Measurements from ENCODE around the gene HOGA1. TPM values are rescaled to one million over a fixed set of nuclear protein-coding genes. Genes with fewer than 3 reads are reported as not detected.
"Not testable (repeated sequence)": the region's sequence is repeated elsewhere in the genome, so short reads cannot be mapped to it uniquely, and the experiment has no call there.

HOGA1 gene
- total RNA-seq, 4 donors from 2014 or later, result 0.80 to 6.2 (median 4.0) TPM

DNA sequence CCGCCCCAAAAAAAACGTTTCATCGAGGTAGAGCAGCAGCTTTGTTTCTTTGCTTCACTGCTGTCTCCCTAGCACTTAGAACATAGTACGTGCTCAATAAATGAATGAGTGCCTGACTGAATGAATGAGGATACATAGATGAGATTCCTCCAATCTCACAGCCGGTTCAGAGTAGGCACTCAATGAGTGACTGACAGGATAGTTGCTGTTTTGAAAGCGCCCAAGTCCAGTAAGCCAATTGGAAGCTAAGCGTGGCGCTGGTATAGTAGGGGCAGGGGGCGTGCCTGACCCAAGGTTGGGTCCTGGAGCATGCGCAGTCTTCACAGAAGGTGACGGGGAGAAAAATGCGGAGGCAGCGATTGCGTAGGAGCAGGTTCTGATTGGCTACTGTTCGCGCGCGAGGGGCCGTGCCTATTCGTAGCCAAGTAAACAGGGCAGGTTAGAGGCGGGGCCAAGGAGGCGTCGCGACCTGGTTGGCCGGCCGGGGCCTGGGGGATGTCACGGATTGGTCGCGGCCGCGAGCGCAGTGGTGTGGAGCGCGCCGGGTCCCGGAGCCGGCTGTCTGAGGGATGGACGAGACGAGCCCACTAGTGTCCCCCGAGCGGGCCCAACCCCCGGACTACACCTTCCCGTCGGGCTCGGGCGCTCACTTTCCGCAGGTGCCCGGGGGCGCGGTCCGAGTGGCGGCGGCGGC lies 56.1 kb downstream of the HOGA1 start, which contains the start of gene PI4K2A:
Gene PI4K2A, plus strand, starts transcription at position 498 of the 694 bp plus-strand sequence. Its CDS starts 72 bp downstream, at position 570.
- 6% methylated on average over 12 of the region's 54 CpGs for WGBS
- no peaks in the 10 kb centered on the region for H3K27me3 ChIP-seq
- no peaks in the 10 kb centered on the region for H3K9me3 ChIP-seq
- H3K4me1 ChIP-seq, result peaks cover 23% of the 10 kb centered on the region
- TF ChIP-seq, protein P1, sequence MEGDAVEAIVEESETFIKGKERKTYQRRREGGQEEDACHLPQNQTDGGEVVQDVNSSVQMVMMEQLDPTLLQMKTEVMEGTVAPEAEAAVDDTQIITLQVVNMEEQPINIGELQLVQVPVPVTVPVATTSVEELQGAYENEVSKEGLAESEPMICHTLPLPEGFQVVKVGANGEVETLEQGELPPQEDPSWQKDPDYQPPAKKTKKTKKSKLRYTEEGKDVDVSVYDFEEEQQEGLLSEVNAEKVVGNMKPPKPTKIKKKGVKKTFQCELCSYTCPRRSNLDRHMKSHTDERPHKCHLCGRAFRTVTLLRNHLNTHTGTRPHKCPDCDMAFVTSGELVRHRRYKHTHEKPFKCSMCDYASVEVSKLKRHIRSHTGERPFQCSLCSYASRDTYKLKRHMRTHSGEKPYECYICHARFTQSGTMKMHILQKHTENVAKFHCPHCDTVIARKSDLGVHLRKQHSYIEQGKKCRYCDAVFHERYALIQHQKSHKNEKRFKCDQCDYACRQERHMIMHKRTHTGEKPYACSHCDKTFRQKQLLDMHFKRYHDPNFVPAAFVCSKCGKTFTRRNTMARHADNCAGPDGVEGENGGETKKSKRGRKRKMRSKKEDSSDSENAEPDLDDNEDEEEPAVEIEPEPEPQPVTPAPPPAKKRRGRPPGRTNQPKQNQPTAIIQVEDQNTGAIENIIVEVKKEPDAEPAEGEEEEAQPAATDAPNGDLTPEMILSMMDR (IDR thresholded peaks at IDR 0.05), result no peak
- TF ChIP-seq POLR2A (IDR thresholded peaks at IDR 0.05), result peak in 1 of 2 donors; percentile 92
- peak in 1 of 3 donors; percentile 35 for TF ChIP-seq POLR2AphosphoS5 (IDR thresholded peaks at IDR 0.05)
- no peak for TF ChIP-seq EP300 (IDR thresholded peaks at IDR 0.05)
- DNase-seq (ENCODE audit: low spot score in 2 of 2), result peak; percentile 100
- peak within 1 kb of the TSS; percentile 83 for H3K27ac ChIP-seq
- H3K36me3 ChIP-seq, result peaks cover 7% of the 10 kb centered on the region
- peak within 1 kb of the TSS; percentile 76 for H3K4me3 ChIP-seq

DNA sequence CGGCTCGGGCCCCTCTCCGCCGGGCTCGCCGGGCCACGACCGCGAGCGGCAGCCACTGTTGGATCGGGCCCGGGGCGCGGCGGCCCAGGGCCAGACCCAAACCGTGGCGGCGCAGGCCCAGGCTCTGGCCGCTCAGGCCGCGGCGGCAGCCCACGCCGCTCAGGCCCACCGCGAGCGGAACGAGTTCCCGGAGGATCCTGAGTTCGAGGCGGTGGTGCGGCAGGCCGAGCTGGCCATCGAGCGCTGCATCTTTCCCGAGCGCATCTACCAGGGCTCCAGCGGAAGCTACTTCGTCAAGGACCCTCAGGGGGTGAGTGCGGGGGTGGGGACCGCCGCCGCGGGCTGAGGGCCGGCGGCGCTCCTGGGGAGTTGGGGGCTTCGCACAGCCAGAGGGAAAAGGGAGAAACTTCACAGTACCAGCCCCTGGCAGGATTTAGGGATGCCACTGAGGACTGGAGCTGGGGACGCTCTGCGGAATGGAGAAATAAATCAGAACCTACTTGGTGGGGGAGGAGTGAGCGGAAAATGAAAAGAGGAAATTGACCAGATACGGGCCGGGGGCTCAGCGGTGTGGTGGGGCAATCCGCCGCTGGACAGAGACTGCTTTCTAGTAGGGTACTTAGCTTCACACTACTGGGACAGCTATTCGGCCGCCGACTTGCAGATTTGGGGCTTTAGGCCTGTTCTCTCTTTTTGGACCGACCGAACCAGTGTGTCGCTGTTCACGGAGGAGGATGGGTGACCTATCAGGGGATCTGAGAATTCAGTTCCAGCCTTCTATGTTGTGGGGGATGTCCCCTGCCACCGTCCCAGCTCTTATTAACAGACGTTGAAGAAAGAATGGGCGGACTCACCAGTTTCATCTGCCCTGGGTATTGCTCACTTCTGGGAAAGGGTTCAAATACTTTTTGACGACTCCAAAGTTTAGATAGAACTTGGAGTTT lies 57.0 kb downstream of the HOGA1 start:
- Histone ChIP-seq H3K4me3 (peak overlapping the region; percentile 76), H3K9me3 (no peaks in the 10 kb centered on the region), H3K4me1 (peaks cover 23% of the 10 kb centered on the region), H3K27ac (peak overlapping the region; percentile 83), H3K36me3 (peaks cover 7% of the 10 kb centered on the region), H3K27me3 (no peaks in the 10 kb centered on the region)
- WGBS, result 2% methylated on average over 39 of the region's 67 CpGs
- TF ChIP-seq POLR2AphosphoS5 (IDR thresholded peaks at IDR 0.05), result no peak
- no peak for TF ChIP-seq POLR2A (IDR thresholded peaks at IDR 0.05)
- TF ChIP-seq, protein P1 (IDR thresholded peaks at IDR 0.05), result no peak
- no peak for TF ChIP-seq EP300 (IDR thresholded peaks at IDR 0.05)
- DNase-seq (ENCODE audit: low spot score in 2 of 2), result peak; percentile 72 to 82

DNA sequence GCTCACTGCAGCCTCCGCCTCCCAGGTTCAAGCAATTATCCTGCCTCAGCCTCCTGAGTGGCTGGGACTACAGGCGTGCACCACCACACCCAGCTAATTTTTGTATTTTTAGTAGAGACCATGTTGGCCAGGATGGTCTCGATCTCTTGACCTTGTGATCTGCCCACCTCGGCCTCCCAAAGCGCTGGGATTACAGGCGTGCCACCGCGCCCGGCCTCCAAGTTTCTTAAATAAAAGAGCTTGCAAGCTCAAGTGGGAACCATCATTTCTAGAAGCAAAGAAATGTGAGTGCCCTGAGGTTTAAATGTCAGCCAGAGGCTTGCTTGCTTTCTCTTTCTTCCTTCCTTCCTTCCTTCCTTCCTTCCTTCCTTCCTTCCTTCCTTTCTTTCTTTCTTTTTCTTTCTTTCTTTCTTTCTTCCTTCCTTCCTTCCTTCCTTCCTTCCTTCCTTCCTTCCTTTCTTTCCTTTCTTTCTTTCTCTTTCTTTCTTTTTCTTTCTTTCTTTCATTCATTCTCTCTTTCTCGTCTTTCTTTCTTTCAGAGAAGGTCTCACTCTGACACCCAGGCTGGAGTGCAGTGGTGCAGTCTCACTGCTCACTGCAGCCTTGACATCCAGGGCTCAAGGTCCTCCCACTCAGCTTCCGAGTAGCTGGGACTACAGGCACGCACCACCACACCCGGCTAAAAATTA lies 58.4 kb downstream of the HOGA1 start:
- not testable (repeated sequence) for H3K27ac ChIP-seq; DNase-seq (ENCODE audit: low spot score in 2 of 2); H3K27me3 ChIP-seq; H3K4me3 ChIP-seq; H3K9me3 ChIP-seq
- peaks cover 12% of the 10 kb centered on the region for H3K36me3 ChIP-seq
- H3K4me1 ChIP-seq, result peaks cover 30% of the 10 kb centered on the region
- WGBS, result 96% methylated on average over 13 of the region's 13 CpGs

DNA sequence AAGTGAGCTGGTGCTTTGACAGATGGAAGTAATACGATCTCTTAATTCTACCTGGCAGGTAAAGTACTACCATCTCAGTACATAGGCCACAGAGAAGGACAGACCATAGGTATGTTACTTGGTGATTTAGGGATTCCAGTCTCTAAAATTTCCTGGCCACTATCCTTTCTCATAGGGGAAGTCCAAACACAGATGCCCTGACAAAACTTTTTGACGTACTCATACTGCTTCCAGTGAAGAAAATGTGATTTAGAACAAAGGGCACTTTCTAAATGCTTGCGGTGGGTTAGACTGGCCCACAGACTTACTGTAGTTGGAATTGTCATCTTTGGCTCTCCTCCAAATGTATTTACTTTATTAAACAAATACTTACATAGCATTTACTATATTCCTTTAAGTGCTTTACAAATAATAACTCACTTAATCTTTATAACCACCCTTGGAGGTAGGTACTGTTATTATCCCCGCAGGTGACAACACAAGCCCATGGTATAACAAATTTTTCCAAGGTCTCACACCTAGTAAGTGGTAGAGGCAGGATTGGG lies 59.3 kb downstream of the HOGA1 start:
- no peak overlapping the region for H3K4me3 ChIP-seq
- no peak for TF ChIP-seq EP300 (IDR thresholded peaks at IDR 0.05)
- TF ChIP-seq, protein P1 (IDR thresholded peaks at IDR 0.05), result no peak
- TF ChIP-seq POLR2AphosphoS5 (IDR thresholded peaks at IDR 0.05), result no peak
- no peak for TF ChIP-seq POLR2A (IDR thresholded peaks at IDR 0.05)
- 87% methylated on average over 4 of the region's 4 CpGs for WGBS
- no peak for DNase-seq (ENCODE audit: low spot score in 2 of 2)
- no peak overlapping the region for H3K27ac ChIP-seq
- H3K36me3 ChIP-seq, result peaks cover 12% of the 10 kb centered on the region
- no peaks in the 10 kb centered on the region for H3K27me3 ChIP-seq
- no peaks in the 10 kb centered on the region for H3K9me3 ChIP-seq
- peaks cover 38% of the 10 kb centered on the region for H3K4me1 ChIP-seq

DNA sequence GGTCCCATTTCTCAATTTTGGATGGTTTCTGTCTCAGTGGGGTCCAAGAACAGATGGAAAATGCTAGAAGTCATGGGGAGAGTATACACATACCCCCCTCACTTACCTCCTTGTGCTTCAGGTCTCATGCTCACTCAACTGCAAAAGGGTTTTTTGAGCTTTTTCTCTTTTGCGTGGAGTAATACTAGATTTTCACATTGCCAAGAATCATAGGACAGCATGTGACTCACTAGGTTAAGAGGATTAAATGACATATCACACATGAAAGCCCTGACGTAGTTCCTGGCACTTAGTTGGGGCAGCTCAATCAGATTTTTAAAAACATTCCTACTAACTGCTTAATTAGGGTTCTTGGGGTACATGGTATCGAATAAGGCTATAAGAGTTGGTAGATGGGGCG lies 60.7 kb downstream of the HOGA1 start:
- Histone ChIP-seq H3K27ac (no peak overlapping the region), H3K36me3 (peaks cover 12% of the 10 kb centered on the region), H3K4me3 (no peak overlapping the region), H3K9me3 (no peaks in the 10 kb centered on the region), H3K27me3 (no peaks in the 10 kb centered on the region), H3K4me1 (peaks cover 51% of the 10 kb centered on the region)
- WGBS, result 91% methylated on average over 4 of the region's 4 CpGs
- no peak for DNase-seq (ENCODE audit: low spot score in 2 of 2)
- no peak for TF ChIP-seq POLR2AphosphoS5 (IDR thresholded peaks at IDR 0.05)
- TF ChIP-seq, protein P1 (IDR thresholded peaks at IDR 0.05), result no peak
- TF ChIP-seq EP300 (IDR thresholded peaks at IDR 0.05), result no peak
- TF ChIP-seq POLR2A (IDR thresholded peaks at IDR 0.05), result no peak
